Measurements from ENCODE around the gene TBC1D16.

TBC1D16 gene

GRCh38 chr17:79925242-79925957 lies 110.3 kb downstream of the TBC1D16 start:
- no peak for DNase-seq

- DNase-seq: no peak
Observed at GRCh38 chr17:79924639-79924976, 111.1 kb downstream of the TBC1D16 start.

DNA sequence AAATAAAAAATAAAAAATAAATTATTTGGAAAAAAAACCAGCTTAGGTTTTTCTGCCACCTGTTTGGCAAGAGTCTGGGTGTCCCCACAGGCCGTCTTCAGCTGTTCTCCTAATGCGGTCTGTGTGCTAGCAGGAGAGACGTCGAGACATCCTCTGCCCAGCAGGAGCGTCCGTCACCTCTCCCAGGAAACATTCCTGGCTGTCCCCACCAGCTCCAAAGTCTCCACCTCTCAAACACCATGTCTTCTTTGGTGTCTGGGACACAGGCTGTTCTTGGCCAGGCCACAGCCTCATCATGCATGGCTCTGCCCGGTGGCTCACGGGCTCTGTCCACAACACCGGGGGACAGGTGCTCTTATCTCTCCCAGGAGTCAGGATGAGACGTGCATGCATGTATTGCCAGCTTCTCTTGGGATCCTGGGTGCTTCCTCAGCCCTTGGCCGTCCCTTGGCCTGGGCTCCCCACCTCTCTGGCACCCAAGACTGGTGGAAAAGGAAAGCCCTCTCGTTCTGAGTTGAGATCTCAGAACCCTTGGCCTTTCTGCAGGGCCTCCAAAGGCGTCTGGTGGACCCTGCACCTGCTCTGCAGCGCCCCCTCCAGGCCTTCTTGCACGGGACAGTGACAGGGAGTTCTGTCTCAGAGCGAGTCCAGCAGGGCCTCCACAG lies 111.6 kb downstream of the TBC1D16 start:
- DNase-seq: no peak

GRCh38 chr17:79922798-79923197 lies 112.9 kb downstream of the TBC1D16 start:
- DNase-seq: no peak

- no peak for DNase-seq
Observed at GRCh38 chr17:79922116-79922601, 113.5 kb downstream of the TBC1D16 start.

- no peak for DNase-seq
Observed at GRCh38 chr17:79921411-79922115, 114.1 kb downstream of the TBC1D16 start.

GRCh38 chr17:79920751-79921410 lies 114.8 kb downstream of the TBC1D16 start:
- DNase-seq: no peak

DNA sequence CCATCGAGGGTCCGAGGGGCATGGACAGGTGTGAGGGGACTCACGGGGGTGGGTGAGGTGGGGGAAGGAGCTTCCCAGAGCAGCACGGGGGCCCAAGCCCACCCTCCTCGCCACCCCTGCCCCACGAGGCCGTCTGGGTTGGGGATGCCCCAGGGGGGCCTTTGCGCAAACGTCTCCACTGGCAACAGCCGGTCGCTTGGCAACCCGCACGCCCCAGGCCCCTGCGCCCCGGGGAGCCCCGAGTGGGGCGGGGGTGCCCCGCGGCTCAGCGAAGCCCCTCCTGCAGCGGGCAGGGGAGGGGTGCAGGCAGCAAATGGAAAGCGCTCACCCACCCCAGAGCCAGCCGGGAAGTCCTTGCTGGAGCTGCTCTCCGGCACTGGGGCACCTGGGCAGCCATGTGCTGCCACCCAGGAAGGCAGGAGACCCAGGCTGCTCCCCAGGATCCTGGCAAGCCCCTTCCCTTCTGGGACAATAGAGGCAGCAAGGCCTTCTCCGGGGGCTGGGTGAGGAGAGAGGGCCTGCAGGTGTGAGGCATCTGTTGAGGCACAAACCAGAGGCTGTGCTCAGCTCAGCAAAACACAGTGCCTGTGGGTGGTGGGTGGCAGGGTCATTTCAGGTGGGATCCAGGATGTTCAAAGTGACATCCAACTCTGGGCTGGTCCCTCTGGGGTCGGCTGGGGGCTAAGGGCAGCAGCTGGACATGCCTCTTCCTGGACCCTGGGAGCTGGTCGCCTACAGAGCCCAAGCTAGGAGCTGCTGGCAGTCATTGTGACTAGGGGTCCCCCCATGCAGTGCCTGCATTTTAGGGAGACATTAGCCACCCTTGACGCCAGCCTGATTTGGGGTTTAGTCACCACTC lies 115.6 kb downstream of the TBC1D16 start:
- no peak for DNase-seq

- no peak for DNase-seq
Observed at GRCh38 chr17:79919164-79919585, 116.5 kb downstream of the TBC1D16 start.

- DNase-seq: no peak
Observed at GRCh38 chr17:79918581-79919163, 117.0 kb downstream of the TBC1D16 start.

- no peak for DNase-seq
Observed at GRCh38 chr17:79917902-79918484, 117.7 kb downstream of the TBC1D16 start.

GRCh38 chr17:79916991-79917901 lies 118.4 kb downstream of the TBC1D16 start:
- DNase-seq: no peak

- no peak for DNase-seq
Observed at GRCh38 chr17:79916506-79916905, 119.2 kb downstream of the TBC1D16 start.

DNA sequence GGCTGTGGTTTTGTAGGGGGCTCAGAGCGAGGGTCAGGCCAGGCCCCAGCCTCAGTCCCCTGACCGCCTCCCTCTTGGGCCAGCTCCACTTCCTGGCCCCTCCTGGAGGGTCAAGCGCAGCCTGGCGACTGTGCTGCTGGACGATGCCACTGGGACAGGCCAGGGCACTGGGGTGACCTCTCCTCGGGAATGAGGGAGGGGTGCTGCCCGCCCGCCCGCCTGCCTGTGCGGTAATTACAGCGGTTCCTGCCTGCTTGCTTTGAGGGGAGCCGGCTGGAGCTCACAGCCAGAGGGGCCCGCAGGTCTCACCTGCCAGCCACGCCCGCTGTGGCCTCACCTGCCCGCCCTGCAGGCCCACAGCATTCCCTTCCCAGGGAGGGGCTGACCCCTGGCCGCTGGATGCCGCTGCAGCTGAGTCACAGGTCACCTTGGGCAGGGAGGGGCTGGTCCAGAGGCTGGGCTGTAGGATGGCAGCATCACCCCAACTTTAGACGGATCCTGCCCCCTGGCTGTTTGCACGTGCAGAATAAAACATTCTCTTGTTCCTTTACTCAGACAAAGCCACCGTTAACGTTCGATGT lies 119.7 kb downstream of the TBC1D16 start:
- DNase-seq: no peak

DNA sequence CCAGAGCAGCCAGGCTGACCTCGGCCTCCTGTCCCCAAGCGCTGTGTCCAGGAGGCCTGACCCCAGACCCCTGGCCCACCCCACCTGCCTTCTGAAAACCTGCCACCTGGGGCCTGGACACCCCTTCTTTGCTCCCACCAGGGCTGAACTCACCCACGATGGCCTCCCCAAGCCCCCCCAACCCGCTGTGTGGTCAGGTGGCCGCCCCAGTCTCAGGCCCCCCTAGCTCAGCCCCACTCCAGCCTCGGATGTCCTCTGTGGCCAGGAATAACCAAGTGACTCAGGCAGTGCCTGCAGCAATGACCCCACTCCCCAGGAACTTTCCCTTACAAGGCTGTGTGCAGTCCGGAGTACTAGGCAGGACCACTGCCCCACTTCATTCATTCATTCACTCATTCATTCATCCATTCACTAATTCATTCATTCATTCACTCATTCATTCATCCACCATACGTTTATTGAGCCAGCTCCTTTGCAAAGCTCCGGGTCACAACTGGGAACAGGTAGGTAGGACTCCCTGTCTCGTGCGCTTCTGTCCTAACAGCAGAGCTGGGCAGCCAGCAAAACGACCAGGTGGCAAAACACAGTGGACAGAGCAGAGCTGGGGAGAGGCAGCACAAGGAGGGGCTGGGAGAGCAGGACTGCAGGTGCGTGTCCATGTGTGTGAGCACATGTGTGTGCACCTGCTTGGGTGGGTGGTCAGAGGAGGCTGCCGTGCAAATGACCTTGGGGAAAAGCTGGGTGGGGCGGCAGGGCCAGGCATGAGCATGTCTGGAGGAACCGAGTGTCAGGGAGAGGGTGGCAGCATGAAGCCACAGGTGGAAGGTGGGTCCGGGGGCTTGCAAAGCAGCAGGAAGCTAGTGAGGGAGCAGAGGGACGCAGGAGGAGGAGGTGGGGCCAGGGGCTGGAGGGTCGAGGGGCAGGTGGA lies 120.6 kb downstream of the TBC1D16 start:
- DNase-seq: no peak

GRCh38 chr17:79913896-79914812 lies 121.5 kb downstream of the TBC1D16 start:
- no peak for DNase-seq

DNA sequence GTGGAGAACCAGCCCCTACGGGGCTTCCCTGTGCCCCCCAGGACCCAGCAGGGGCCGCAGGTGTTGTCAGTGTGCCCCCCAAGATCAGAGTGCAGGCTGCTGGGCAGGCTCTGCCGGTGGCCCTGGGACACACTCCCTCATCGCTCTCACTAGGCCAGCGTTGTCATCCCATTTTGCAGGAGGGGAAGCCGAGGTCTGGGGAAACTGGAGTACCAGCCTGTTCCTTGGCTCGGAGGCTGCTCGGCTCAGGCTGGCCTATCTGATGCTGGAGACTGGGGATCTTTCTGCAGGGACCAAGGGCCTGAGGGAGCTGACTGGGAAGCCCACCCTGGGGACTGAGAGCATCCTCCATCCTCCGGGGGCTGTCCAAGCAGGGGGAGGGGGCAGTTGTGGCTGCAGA lies 122.2 kb downstream of the TBC1D16 start:
- DNase-seq: no peak
